Mesothelial cell of epicardium (in vitro differentiated cells): ENCODE results near the gene CCDC150. TPM values are rescaled to one million over a fixed set of nuclear protein-coding genes. Genes with fewer than 3 reads are reported as not detected.
"Not testable (repeated sequence)": the region's sequence is repeated elsewhere in the genome, so short reads cannot be mapped to it uniquely, and the experiment has no call there.

Experiments used
- DNase-seq, 2 experiments: peaks; one replicate each; pipeline ENCODE4 v3.0.0; 2021; ENCODE audit warnings: low spot score in 2 of 2; ENCODE audit not compliant: unreplicated experiment in 2 of 2
- H3K27ac Mint-ChIP-seq: 2 replicates; pipeline ENCODE4 v1.8.0; 2021; ENCODE audit warnings: mixed read lengths
- H3K27me3 Mint-ChIP-seq: 2 replicates; pipeline ENCODE4 v1.8.0; 2021; ENCODE audit warnings: low read depth, mixed read lengths
- H3K36me3 Mint-ChIP-seq: 2 replicates; pipeline ENCODE4 v1.8.0; 2021; ENCODE audit warnings: mixed read lengths
- H3K4me1 Mint-ChIP-seq: 2 replicates; pipeline ENCODE4 v1.8.0; 2021; ENCODE audit warnings: mixed read lengths
- H3K4me3 Mint-ChIP-seq: 2 replicates; pipeline ENCODE4 v1.8.0; 2021; ENCODE audit warnings: mild to moderate bottlenecking, moderate library complexity, mixed read lengths
- H3K9me3 Mint-ChIP-seq: 2 replicates; pipeline ENCODE4 v1.8.0; 2021; ENCODE audit warnings: mixed read lengths
- CTCF ChIP-seq: fragments of 200-600 bp; sonication (generic); IDR thresholded peaks from one replicate; pipeline ENCODE4 v1.5.0; 2021; ENCODE audit warnings: antibody characterized with exemption; ENCODE audit not compliant: unreplicated experiment
- total RNA-seq: library from RNA; stranded (reverse); gene quantifications from 3 replicates; pipeline ENCODE4 v1.2.1, GENCODE V29; 2021

CCDC150 gene
- total RNA-seq, 1 donor from 2014 or later: 16.6 TPM

- TF ChIP-seq CTCF: no peak
These were observed 30.8 kb downstream of the CCDC150 start for GRCh38 chr2:196670342-196670741.

GRCh38 chr2:196675963-196676362 is 36.4 kb downstream of the CCDC150 start:
- TF ChIP-seq CTCF: no peak
- no peak overlapping the region for H3K4me3 Mint-ChIP-seq
- peaks cover 6% of the 10 kb centered on the region for H3K4me1 Mint-ChIP-seq
- no peaks in the 10 kb centered on the region for H3K27me3 Mint-ChIP-seq
- peaks cover 5% of the 10 kb centered on the region for H3K9me3 Mint-ChIP-seq
- no peak overlapping the region for H3K27ac Mint-ChIP-seq
- peaks cover 5% of the 10 kb centered on the region for H3K36me3 Mint-ChIP-seq
- no peak for DNase-seq

More at GRCh38 chr2:196670342-196670741, 30.8 kb downstream of the CCDC150 start:
- no peak overlapping the region for H3K27ac Mint-ChIP-seq
- DNase-seq: no peak
- H3K27me3 Mint-ChIP-seq: no peaks in the 10 kb centered on the region
- H3K4me3 Mint-ChIP-seq: no peak overlapping the region
- peaks cover 7% of the 10 kb centered on the region for H3K4me1 Mint-ChIP-seq
- peaks cover 8% of the 10 kb centered on the region for H3K9me3 Mint-ChIP-seq
- H3K36me3 Mint-ChIP-seq: peaks cover 5% of the 10 kb centered on the region

- Mint-ChIP-seq H3K4me3 (no peak overlapping the region), H3K36me3 (peaks cover 11% of the 10 kb centered on the region), H3K27ac (no peak overlapping the region), H3K27me3 (no peaks in the 10 kb centered on the region), H3K4me1 (peaks cover 6% of the 10 kb centered on the region), H3K9me3 (peaks cover 10% of the 10 kb centered on the region)
- no peak for DNase-seq
- TF ChIP-seq CTCF: no peak
These were observed 37.9 kb downstream of the CCDC150 start for GRCh38 chr2:196677404-196677803.

- Mint-ChIP-seq H3K27me3 (no peaks in the 10 kb centered on the region), H3K27ac (no peak overlapping the region), H3K9me3 (peaks cover 25% of the 10 kb centered on the region), H3K4me3 (no peak overlapping the region), H3K36me3 (peaks cover 25% of the 10 kb centered on the region), H3K4me1 (peaks cover 6% of the 10 kb centered on the region)
- TF ChIP-seq CTCF: no peak
- no peak for DNase-seq
These were observed 39.9 kb downstream of the CCDC150 start for GRCh38 chr2:196679368-196679767.

GRCh38 chr2:196681510-196681909 is 42.0 kb downstream of the CCDC150 start:
- peaks cover 1% of the 10 kb centered on the region for H3K4me1 Mint-ChIP-seq
- H3K27ac Mint-ChIP-seq: no peak overlapping the region
- H3K4me3 Mint-ChIP-seq: no peak overlapping the region
- H3K27me3 Mint-ChIP-seq: no peaks in the 10 kb centered on the region
- no peak for TF ChIP-seq CTCF
- H3K9me3 Mint-ChIP-seq: peaks cover 31% of the 10 kb centered on the region
- peaks cover 40% of the 10 kb centered on the region for H3K36me3 Mint-ChIP-seq
- no peak for DNase-seq

- no peak for DNase-seq
- H3K27ac Mint-ChIP-seq: no peak overlapping the region
- no peaks in the 10 kb centered on the region for H3K4me1 Mint-ChIP-seq
- no peak overlapping the region for H3K4me3 Mint-ChIP-seq
- H3K27me3 Mint-ChIP-seq: no peaks in the 10 kb centered on the region
- no peak for TF ChIP-seq CTCF
- peaks cover 58% of the 10 kb centered on the region for H3K36me3 Mint-ChIP-seq
- peaks cover 50% of the 10 kb centered on the region for H3K9me3 Mint-ChIP-seq
These were observed 46.3 kb downstream of the CCDC150 start for GRCh38 chr2:196685792-196686191.

GRCh38 chr2:196686737-196687136 is 47.2 kb downstream of the CCDC150 start:
- H3K27me3 Mint-ChIP-seq, H3K4me1 Mint-ChIP-seq, H3K27ac Mint-ChIP-seq, DNase-seq, H3K4me3 Mint-ChIP-seq: not testable (repeated sequence)
- Mint-ChIP-seq H3K9me3 (peaks cover 46% of the 10 kb centered on the region), H3K36me3 (peaks cover 55% of the 10 kb centered on the region)
